PC-9 (cell line): ENCODE data around the gene NGB. TPM values are rescaled to one million over a fixed set of nuclear protein-coding genes. Genes with fewer than 3 reads are reported as not detected.

ENCODE experiments used
- BruUV-seq: library from RNA; stranded (reverse); fragments of 400-500 nt; replicated peaks from 2 replicates; lab custom pipeline; 2021; lab: Mats Ljungman, UMichigan
- CTCF ChIA-PET: fragments of 300-600 bp; sonication (Branson Sonifier 250); formaldehyde crosslinking; loops from one replicate; lab custom pipeline; 2022; ENCODE audit warnings: antibody characterized with exemption; lab: Charles Lee
- POLR2A ChIA-PET: fragments of 300-600 bp; sonication (Branson Sonifier 250); formaldehyde crosslinking; loops from one replicate; lab custom pipeline; 2022; ENCODE audit warnings: antibody characterized with exemption; ENCODE audit not compliant: unreplicated experiment; lab: Charles Lee
- DNase-seq, 2 experiments: peaks; one replicate each; pipeline versions ENCODE4 v3.0.0 to v3.0.0-alpha.2; 2015 to 2022; ENCODE audit warnings: mixed read lengths in 1 of 2
- H2AFZ ChIP-seq: fragments of 200-600 bp; sonication (generic); 2 replicates; pipeline ENCODE4 v1.8.1; 2017; ENCODE audit warnings: antibody characterized with exemption
- H3F3A ChIP-seq: fragments of 200-600 bp; sonication (generic); 2 replicates; pipeline ENCODE4 v1.8.1; 2017; ENCODE audit warnings: antibody characterized with exemption, mild to moderate bottlenecking, low read depth; ENCODE audit not compliant: insufficient read depth
- H3K27ac ChIP-seq: fragments of 200-600 bp; sonication (generic); 2 replicates; pipeline ENCODE4 v1.6.1; 2016; ENCODE audit warnings: mixed run types
- H3K27me3 ChIP-seq: fragments of 200-600 bp; sonication (generic); 2 replicates; pipeline ENCODE4 v1.6.1; 2016; ENCODE audit warnings: low read depth, mixed run types; ENCODE audit not compliant: insufficient read depth
- H3K36me3 ChIP-seq: fragments of 200-600 bp; sonication (generic); 2 replicates; pipeline ENCODE4 v1.6.1; 2016; ENCODE audit warnings: low read depth, mixed run types
- H3K4me1 ChIP-seq: fragments of 200-600 bp; sonication (generic); replicated peaks from 2 replicates; pipeline ENCODE4 v1.6.1; 2016; ENCODE audit warnings: mixed run types; ENCODE audit not compliant: insufficient read depth
- H3K4me2 ChIP-seq: fragments of 200-600 bp; sonication (generic); 2 replicates; pipeline ENCODE4 v1.6.1; 2017; ENCODE audit warnings: mixed run types
- H3K4me3 ChIP-seq: fragments of 200-600 bp; sonication (generic); 2 replicates; pipeline ENCODE4 v1.6.1; 2016; ENCODE audit warnings: mixed run types
- H3K79me2 ChIP-seq: fragments of 200-600 bp; sonication (generic); 2 replicates; pipeline ENCODE4 v1.6.1; 2017; ENCODE audit warnings: low read depth, mixed run types
- H3K9me2 ChIP-seq: fragments of 200-600 bp; sonication (generic); 2 replicates; pipeline ENCODE4 v1.8.1; 2017; ENCODE audit warnings: mild to moderate bottlenecking; ENCODE audit not compliant: insufficient read depth
- H3K9me3 ChIP-seq: fragments of 200-600 bp; sonication (generic); 2 replicates; pipeline ENCODE4 v1.8.1; 2016; ENCODE audit warnings: low read depth; ENCODE audit not compliant: insufficient read depth
- H4K20me1 ChIP-seq: fragments of 200-600 bp; sonication (generic); 2 replicates; pipeline ENCODE4 v1.8.1; 2017; ENCODE audit not compliant: insufficient read depth
- CTCF ChIP-seq: fragments of 200-600 bp; sonication (generic); conservative IDR thresholded peaks from 2 replicates; pipeline ENCODE4 v1.6.1; 2017; ENCODE audit warnings: mixed run types, antibody characterized with exemption, mild to moderate bottlenecking, moderate library complexity
- EZH2 ChIP-seq: fragments of 200-600 bp; sonication (generic); IDR thresholded peaks from 2 replicates; pipeline ENCODE4 v1.8.0; 2017; ENCODE audit warnings: antibody characterized with exemption, low read depth
- intact Hi-C: fragments of 100-400 bp; cut with micrococcal nuclease; formaldehyde crosslinking; loops from one replicate; pipeline ENCODE4 v1.10.0; 2022; ENCODE audit not compliant: unreplicated experiment
- total RNA-seq: library from RNA; stranded (reverse); gene quantifications from 2 replicates; pipeline ENCODE4 v1.2.3, GENCODE V29; 2021

The NGB gene
- total RNA-seq, 1 experiment from 2014 or later = not detected

GRCh38 chr14:77272261-77272660 lies 1.3 kb upstream of the NGB start:
- H3K4me1 ChIP-seq = no peaks in the 10 kb centered on the region
- no peaks in the 10 kb centered on the region for H3K9me3 ChIP-seq
- H3K79me2 ChIP-seq = no peaks in the 10 kb centered on the region
- ChIA-PET POLR2A (no interaction called here), CTCF (no interaction called here)
- no peak overlapping the region for H3K4me3 ChIP-seq
- intact Hi-C loops = no loop called here
- TF ChIP-seq EZH2 (no peak), CTCF (no peak)
- H2AFZ ChIP-seq = no peak overlapping the region
- no peak overlapping the region for H3K4me2 ChIP-seq
- peaks cover 22% of the 10 kb centered on the region for H3K27me3 ChIP-seq
- H4K20me1 ChIP-seq = no peaks in the 10 kb centered on the region
- H3F3A ChIP-seq = no peaks in the 10 kb centered on the region
- no TSS peak for BruUV-seq
- no peak overlapping the region for H3K27ac ChIP-seq
- H3K9me2 ChIP-seq = no peaks in the 10 kb centered on the region
- no peaks in the 10 kb centered on the region for H3K36me3 ChIP-seq
- DNase-seq = no peak

GRCh38 chr14:77270361-77271112 lies 469 bp downstream of the NGB start:
- ChIA-PET POLR2A (no interaction called here), CTCF (no interaction called here)
- intact Hi-C loops = no loop called here
- H3K9me3 ChIP-seq = no peaks in the 10 kb centered on the region
- H2AFZ ChIP-seq = no peak overlapping the region
- no peaks in the 10 kb centered on the region for H3K79me2 ChIP-seq
- H3K4me2 ChIP-seq = no peak overlapping the region
- no peak overlapping the region for H3K27ac ChIP-seq
- no peaks in the 10 kb centered on the region for H3F3A ChIP-seq
- H3K4me1 ChIP-seq = no peaks in the 10 kb centered on the region
- H3K4me3 ChIP-seq = no peak overlapping the region
- BruUV-seq = no TSS peak
- TF ChIP-seq EZH2 (no peak), CTCF (no peak)
- no peaks in the 10 kb centered on the region for H3K36me3 ChIP-seq
- DNase-seq = no peak
- H4K20me1 ChIP-seq = no peaks in the 10 kb centered on the region
- H3K27me3 ChIP-seq = peaks cover 39% of the 10 kb centered on the region
- no peaks in the 10 kb centered on the region for H3K9me2 ChIP-seq

- DNase-seq = peak in 1 of 2 experiments; percentile 31
- H4K20me1 ChIP-seq = no peaks in the 10 kb centered on the region
- H3F3A ChIP-seq = no peaks in the 10 kb centered on the region
- H3K79me2 ChIP-seq = no peaks in the 10 kb centered on the region
- no peak overlapping the region for H3K4me2 ChIP-seq
- no peaks in the 10 kb centered on the region for H3K9me2 ChIP-seq
- BruUV-seq = no TSS peak
- intact Hi-C loops = no loop called here
- CTCF ChIA-PET = interaction anchor here (0.6 kb wide), 1 partner anchor 52 kb away, joined by 5 read pairs; the partner anchor contains the start of genes GSTZ1 and POMT2
- no peak overlapping the region for H3K27ac ChIP-seq
- H3K4me1 ChIP-seq = no peaks in the 10 kb centered on the region
- POLR2A ChIA-PET = no interaction called here
- H3K4me3 ChIP-seq = no peak overlapping the region
- peaks cover 54% of the 10 kb centered on the region for H3K27me3 ChIP-seq
- TF ChIP-seq CTCF (no peak), EZH2 (no peak)
- no peaks in the 10 kb centered on the region for H3K9me3 ChIP-seq
- no peak overlapping the region for H2AFZ ChIP-seq
- no peaks in the 10 kb centered on the region for H3K36me3 ChIP-seq
Observed at GRCh38 chr14:77268989-77269600, 1.9 kb downstream of the NGB start.
